Uterus (tissue), 4 donors: ENCODE measurements around the gene ZBTB49. TPM values are rescaled to one million over a fixed set of nuclear protein-coding genes. Genes with fewer than 3 reads are reported as not detected.

ENCODE experiments used
- DNase-seq, 2 donors: peaks; one replicate each; pipeline ENCODE4 v3.0.0-alpha.2; 2019 to 2020
- H3K27ac ChIP-seq, 2 donors: fragments of 200-600 bp; sonication (generic); 1 replicate in 1 of 2; 2 replicates in 1 of 2; pipeline ENCODE4 v1.5.1; 2016 to 2018
- H3K27me3 ChIP-seq, 2 donors: fragments of 200-600 bp; sonication (generic); one replicate each; pipeline ENCODE4 v1.5.1; 2018 to 2019; ENCODE audit warnings: control low read depth in 1 of 2
- H3K36me3 ChIP-seq, 2 donors: fragments of 200-600 bp; sonication (generic); one replicate each; pipeline ENCODE4 v1.5.1; 2019; ENCODE audit warnings: control low read depth in 1 of 2
- H3K4me1 ChIP-seq, 2 donors: fragments of 200-600 bp; sonication (generic); one replicate each; pipeline ENCODE4 v1.5.1; 2018 to 2019; ENCODE audit warnings: control low read depth in 1 of 2
- H3K4me3 ChIP-seq, 2 donors: fragments of 200-600 bp; sonication (generic); 1 replicate in 1 of 2; 2 replicates in 1 of 2; pipeline ENCODE4 v1.5.1; 2018 to 2019; ENCODE audit warnings: mild to moderate bottlenecking in 1 of 2
- H3K9me3 ChIP-seq, 2 donors: fragments of 200-600 bp; sonication (generic); one replicate each; pipeline ENCODE4 v1.5.1; 2019; ENCODE audit warnings: control low read depth in 1 of 2
- POLR2A ChIP-seq, 2 donors: fragments of 450-650 bp; IDR thresholded peaks; one replicate each; pipeline ENCODE4 v1.6.1; 2016; ENCODE audit warnings: antibody characterized with exemption in 2 of 2, mild to moderate bottlenecking in 1 of 2, moderate library complexity in 1 of 2
- intact Hi-C: fragments of 100-400 bp; cut with DNase I; formaldehyde crosslinking; loops from one replicate; pipeline ENCODE4 v1.15.1; 2023; ENCODE audit warnings: low total_unique reads
- total RNA-seq, 4 donors: library from RNA; depleted of rRNA in 3 of 4; stranded (reverse); fragments of >200 nt in 3 of 4; gene quantifications; one replicate each; pipeline versions ENCODE4 v1.1.0 to v1.2.4, GENCODE V29; 2014 to 2023
- TF ChIP-seq, protein P1 (sequence below), 4 experiments: fragments of 200-600 bp in 2 of 4; fragments of 450-650 bp in 2 of 4; sonication (generic) in 2 of 4; IDR thresholded peaks; one replicate each; pipeline ENCODE4 v1.5.1; 2016 to 2019; ENCODE audit warnings: antibody characterized with exemption in 4 of 4, mild to moderate bottlenecking in 2 of 4, moderate library complexity in 1 of 4
- donor health status: DM: yes; HTN: yes; CAD: no.

The ZBTB49 gene
- total RNA-seq, 4 donors from 2014 or later: 2.8 to 8.5 (median 6.6) TPM

DNA sequence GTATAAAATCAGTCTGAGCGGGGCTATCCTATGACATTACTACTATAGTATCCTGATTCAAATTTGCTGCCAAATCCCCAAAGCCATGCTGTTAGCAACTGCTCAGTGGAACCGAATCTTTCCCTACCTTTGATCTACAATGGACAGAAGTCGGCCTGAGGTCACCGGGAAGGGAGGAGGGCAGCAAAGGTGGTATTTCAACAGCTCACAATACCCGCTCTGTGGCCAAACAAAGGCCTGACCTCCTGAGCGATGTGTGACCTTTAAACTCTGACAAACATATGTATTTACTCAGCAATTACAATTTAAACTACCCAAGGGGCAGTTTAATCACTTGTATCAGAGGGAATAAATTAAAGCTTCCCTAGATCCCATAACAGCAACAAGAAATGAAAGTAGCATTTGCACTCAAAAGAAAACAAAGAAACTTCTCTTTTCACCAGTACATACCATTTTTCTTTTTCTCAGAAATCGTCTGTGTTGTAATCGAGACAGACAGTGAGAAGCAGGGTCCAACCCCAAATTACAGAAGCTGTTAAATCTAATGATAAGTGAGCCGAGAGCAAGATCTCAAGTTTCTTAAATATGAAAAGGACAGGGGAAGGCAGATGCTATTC, 30.5 kb upstream of the ZBTB49 start:
- no peaks in the 10 kb centered on the region for H3K9me3 ChIP-seq
- H3K4me3 ChIP-seq: no peak overlapping the region
- no peak for TF ChIP-seq POLR2A (IDR thresholded peaks at IDR 0.05)
- TF ChIP-seq, protein P1, sequence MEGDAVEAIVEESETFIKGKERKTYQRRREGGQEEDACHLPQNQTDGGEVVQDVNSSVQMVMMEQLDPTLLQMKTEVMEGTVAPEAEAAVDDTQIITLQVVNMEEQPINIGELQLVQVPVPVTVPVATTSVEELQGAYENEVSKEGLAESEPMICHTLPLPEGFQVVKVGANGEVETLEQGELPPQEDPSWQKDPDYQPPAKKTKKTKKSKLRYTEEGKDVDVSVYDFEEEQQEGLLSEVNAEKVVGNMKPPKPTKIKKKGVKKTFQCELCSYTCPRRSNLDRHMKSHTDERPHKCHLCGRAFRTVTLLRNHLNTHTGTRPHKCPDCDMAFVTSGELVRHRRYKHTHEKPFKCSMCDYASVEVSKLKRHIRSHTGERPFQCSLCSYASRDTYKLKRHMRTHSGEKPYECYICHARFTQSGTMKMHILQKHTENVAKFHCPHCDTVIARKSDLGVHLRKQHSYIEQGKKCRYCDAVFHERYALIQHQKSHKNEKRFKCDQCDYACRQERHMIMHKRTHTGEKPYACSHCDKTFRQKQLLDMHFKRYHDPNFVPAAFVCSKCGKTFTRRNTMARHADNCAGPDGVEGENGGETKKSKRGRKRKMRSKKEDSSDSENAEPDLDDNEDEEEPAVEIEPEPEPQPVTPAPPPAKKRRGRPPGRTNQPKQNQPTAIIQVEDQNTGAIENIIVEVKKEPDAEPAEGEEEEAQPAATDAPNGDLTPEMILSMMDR (IDR thresholded peaks at IDR 0.05): no peak
- intact Hi-C loops: loop anchor here (10.0 kb wide), 1 partner anchor 75 kb away; no protein-coding TSS in a partner anchor
- H3K4me1 ChIP-seq: no peaks in the 10 kb centered on the region
- peak overlapping the region in 1 of 2 donors; percentile 20 for H3K27ac ChIP-seq
- DNase-seq: no peak
- no peaks in the 10 kb centered on the region for H3K27me3 ChIP-seq
- H3K36me3 ChIP-seq: no peaks in the 10 kb centered on the region

DNA sequence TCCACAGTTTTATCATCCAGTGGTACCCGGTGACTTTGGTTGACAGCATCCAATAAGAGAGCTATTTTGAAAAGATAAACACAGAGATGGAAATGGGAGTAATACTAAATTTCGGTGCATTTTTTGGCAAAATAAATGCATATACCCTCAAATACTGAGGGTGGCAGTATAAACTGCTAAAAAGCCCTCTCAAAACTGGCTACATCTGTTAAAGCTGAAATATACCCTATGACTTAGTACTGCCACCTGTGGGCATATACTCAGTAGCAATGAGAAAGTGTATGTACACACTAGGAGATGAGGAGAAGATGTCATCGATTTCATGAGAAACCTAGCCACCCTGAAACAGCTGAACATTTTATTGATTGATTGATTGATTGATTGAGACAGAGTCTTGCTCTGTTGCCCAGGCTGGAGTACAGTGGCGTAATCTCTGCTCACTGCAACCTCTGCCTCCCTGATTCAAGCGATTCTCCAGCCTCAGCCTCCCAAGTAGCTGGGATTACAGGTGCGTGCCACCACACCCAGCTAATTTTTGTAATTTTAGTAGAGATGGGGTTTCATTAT, 29.8 kb upstream of the ZBTB49 start:
- Histone ChIP-seq H3K27ac (no peak overlapping the region), H3K4me3 (no peak overlapping the region), H3K27me3 (no peaks in the 10 kb centered on the region), H3K36me3 (no peaks in the 10 kb centered on the region), H3K4me1 (no peaks in the 10 kb centered on the region), H3K9me3 (no peaks in the 10 kb centered on the region)
- intact Hi-C loops: no loop called here
- DNase-seq: no peak
- no peak for TF ChIP-seq POLR2A (IDR thresholded peaks at IDR 0.05)
- TF ChIP-seq, protein P1 (IDR thresholded peaks at IDR 0.05): peak in 2 of 4 experiments; percentile 8 to 27

DNA sequence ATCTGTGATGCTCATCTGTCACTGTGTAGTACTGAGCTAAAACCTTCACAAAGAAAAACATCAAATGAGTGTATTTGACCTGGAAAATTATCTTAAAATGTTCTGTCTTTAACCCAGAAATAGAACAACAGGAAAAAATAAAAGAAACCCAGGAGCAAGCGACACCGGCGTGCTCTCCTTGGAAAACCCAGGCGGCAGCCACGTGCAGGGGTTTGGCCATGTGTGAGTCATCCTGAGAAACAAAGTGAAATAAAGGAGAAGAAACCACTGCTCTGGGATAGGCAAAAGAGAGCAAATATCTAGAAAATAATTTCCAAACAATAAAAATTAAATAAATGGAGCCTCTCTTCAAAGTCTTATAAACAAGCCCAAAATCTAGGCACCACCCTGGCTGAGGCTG, 22.1 kb upstream of the ZBTB49 start:
- Histone ChIP-seq H3K4me3 (no peak overlapping the region), H3K27me3 (no peaks in the 10 kb centered on the region), H3K4me1 (no peaks in the 10 kb centered on the region), H3K36me3 (no peaks in the 10 kb centered on the region), H3K9me3 (no peaks in the 10 kb centered on the region), H3K27ac (no peak overlapping the region)
- intact Hi-C loops: no loop called here
- TF ChIP-seq, protein P1 (IDR thresholded peaks at IDR 0.05): no peak
- TF ChIP-seq POLR2A (IDR thresholded peaks at IDR 0.05): no peak
- DNase-seq: no peak

DNA sequence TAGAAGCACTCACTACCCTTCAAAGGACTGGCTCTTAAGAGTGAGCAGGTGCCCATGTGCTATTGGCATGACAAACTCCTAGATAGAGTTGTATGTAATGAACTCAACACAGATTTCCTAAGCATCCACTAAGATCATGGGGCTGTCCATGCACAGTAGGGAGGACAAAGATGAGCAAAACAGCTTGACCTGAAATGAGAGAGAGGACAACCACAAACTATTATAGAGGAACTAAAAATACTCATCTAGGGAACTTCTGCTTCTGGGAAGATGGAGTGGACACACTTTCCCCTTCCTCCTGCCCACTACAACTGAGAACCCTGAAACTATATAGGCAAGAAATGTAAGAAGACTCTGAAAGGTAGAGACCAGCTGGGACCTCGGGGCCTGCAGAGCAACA, 21.3 kb upstream of the ZBTB49 start:
- DNase-seq: no peak
- no peak overlapping the region for H3K4me3 ChIP-seq
- no peaks in the 10 kb centered on the region for H3K9me3 ChIP-seq
- no peak for TF ChIP-seq POLR2A (IDR thresholded peaks at IDR 0.05)
- TF ChIP-seq, protein P1 (IDR thresholded peaks at IDR 0.05): no peak
- no peaks in the 10 kb centered on the region for H3K27me3 ChIP-seq
- intact Hi-C loops: no loop called here
- no peaks in the 10 kb centered on the region for H3K4me1 ChIP-seq
- H3K27ac ChIP-seq: no peak overlapping the region
- no peaks in the 10 kb centered on the region for H3K36me3 ChIP-seq

DNA sequence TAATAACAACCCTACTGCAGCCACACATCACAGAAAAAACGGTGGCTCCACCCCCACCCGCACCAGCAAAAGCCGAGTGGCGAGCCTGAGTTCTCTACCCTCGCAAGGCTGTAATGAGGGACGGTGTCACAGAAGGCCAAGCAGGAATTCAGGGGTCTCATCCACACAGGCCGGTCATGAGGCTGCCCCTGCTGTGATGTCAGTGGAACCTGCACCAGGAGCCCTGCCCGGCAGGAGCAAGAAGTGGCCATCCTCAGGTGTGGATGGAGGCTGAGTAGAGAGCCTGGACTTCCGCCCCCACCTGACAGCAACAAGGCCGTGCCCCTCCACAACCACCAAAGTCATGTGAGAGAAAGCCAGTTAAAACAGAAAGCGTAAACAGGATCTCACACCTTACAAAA, 20.7 kb upstream of the ZBTB49 start:
- no peaks in the 10 kb centered on the region for H3K36me3 ChIP-seq
- no peak overlapping the region for H3K27ac ChIP-seq

More for the DNA sequence above, 20.7 kb upstream of the ZBTB49 start:
- DNase-seq: no peak
- Histone ChIP-seq H3K27me3 (no peaks in the 10 kb centered on the region), H3K4me1 (no peaks in the 10 kb centered on the region), H3K4me3 (no peak overlapping the region), H3K9me3 (no peaks in the 10 kb centered on the region)
- TF ChIP-seq, protein P1 (IDR thresholded peaks at IDR 0.05): no peak
- no peak for TF ChIP-seq POLR2A (IDR thresholded peaks at IDR 0.05)
- intact Hi-C loops: no loop called here
